Right lobe of liver (tissue), 6 donors: ENCODE data around the gene ACVRL1. TPM values are rescaled to one million over a fixed set of nuclear protein-coding genes. Genes with fewer than 3 reads are reported as not detected.

Experiments used
- ATAC-seq, 4 donors: fragments of 200-7000 bp; cut with Tn5 transposase; one replicate each; pipeline ENCODE4 v1.9.1; 2020; ENCODE audit warnings: mild to moderate bottlenecking in 4 of 4, moderate library complexity in 4 of 4
- DNase-seq, 3 donors: peaks; one replicate each; pipeline ENCODE4 v3.0.0-alpha.2; 2020
- H3K27ac ChIP-seq, 3 donors: fragments of 200-600 bp; one replicate each; pipeline ENCODE4 v1.8.0; 2022
- H3K27me3 ChIP-seq, 2 donors: fragments of 200-600 bp; one replicate each; pipeline ENCODE4 v1.8.0; 2022
- H3K36me3 ChIP-seq, 4 donors: fragments of 200-600 bp; sonication (generic) in 1 of 4; one replicate each; pipeline versions ENCODE4 v1.5.1 to v1.8.0; 2017 to 2022; ENCODE audit warnings: control low read depth in 1 of 4
- H3K4me1 ChIP-seq, 4 donors: fragments of 200-600 bp; sonication (generic) in 1 of 4; one replicate each; pipeline versions ENCODE4 v1.5.1 to v1.8.0; 2017 to 2022; ENCODE audit warnings: control low read depth in 1 of 4
- H3K4me3 ChIP-seq, 3 donors: fragments of 200-600 bp; one replicate each; pipeline ENCODE4 v1.8.0; 2022
- H3K9me3 ChIP-seq, 4 donors: fragments of 200-600 bp; sonication (generic) in 1 of 4; one replicate each; pipeline versions ENCODE4 v1.5.1 to v1.8.0; 2017 to 2022; ENCODE audit warnings: control low read depth in 1 of 4
- CTCF ChIP-seq, 4 donors: fragments of 200-600 bp in 3 of 4; fragments of 450-650 bp in 1 of 4; IDR thresholded peaks; one replicate each; pipeline versions ENCODE4 v1.5.1 to v1.8.0; 2016 to 2022; ENCODE audit warnings: antibody characterized with exemption in 4 of 4, mild to moderate bottlenecking in 2 of 4
- POLR2A ChIP-seq: fragments of 450-650 bp; IDR thresholded peaks from one replicate; pipeline ENCODE4 v1.6.1; 2017; ENCODE audit warnings: antibody characterized with exemption, mild to moderate bottlenecking
- WGBS: methylation state at CpG from one replicate; pipeline ENCODE4 v1.1.6; 2018; ENCODE audit warnings: low coverage, low lambda C conversion rate; ENCODE audit not compliant: insufficient coverage; ENCODE audit errors: missing lambda C conversion rate; 5-methylcytosine and 5-hydroxymethylcytosine counted together
- intact Hi-C, 2 donors: fragments of 100-400 bp; cut with DNase I; formaldehyde crosslinking; loops; one replicate each; pipeline versions ENCODE4 v1.11.2 to v1.14.1; 2022
- total RNA-seq, 6 experiments: library from RNA; depleted of rRNA in 2 of 6; stranded (reverse); fragments of >200 nt in 2 of 6; fragmentation: NEBNext Ultra II Directional in 3 of 6; extraction: Animal tissue kit (Norgen Biotek cat#: 25700) in 3 of 6; gene quantifications; one replicate each; pipeline versions ENCODE4 v1.1.0 to v1.2.4, GENCODE V29; 2016 to 2023
- donor health status: DM: no; HTN: yes; CAD: no.
- donor health status: DM: no; HTN: no; CAD: no.
- donor health status: DM: no; HTN: no; CAD: no.
- donor health status: DM: no; HTN: yes; CAD: no.
- donor health status: DM: no; HTN: yes; CAD: no.

Gene ACVRL1
- total RNA-seq, 6 experiments from 2014 or later, result 2.9 to 10.7 (median 6.2) TPM

GRCh38 chr12:51959921-51960320, 52.6 kb downstream of the ACVRL1 start:
- TF ChIP-seq CTCF (IDR thresholded peaks at IDR 0.05), result no peak
- TF ChIP-seq POLR2A, result no peak
- no peaks in the 10 kb centered on the region for H3K36me3 ChIP-seq
- WGBS, result 53% methylated on average over 4 of the region's 4 CpGs
- H3K4me1 ChIP-seq, result peaks cover 0 to 64% (median 23%) of the 10 kb centered on the region in 4 donors
- peak overlapping the region in 2 of 3 donors; percentile 19 to 48 for H3K4me3 ChIP-seq
- ATAC-seq, result peak; percentile 51 to 67 (median 58)
- H3K9me3 ChIP-seq, result no peaks in the 10 kb centered on the region
- intact Hi-C loops, result no loop called here
- peak in 1 of 3 donors; percentile 44 for DNase-seq
- peak overlapping the region in 2 of 3 donors; percentile 3 to 57 for H3K27ac ChIP-seq
- no peaks in the 10 kb centered on the region for H3K27me3 ChIP-seq

DNA sequence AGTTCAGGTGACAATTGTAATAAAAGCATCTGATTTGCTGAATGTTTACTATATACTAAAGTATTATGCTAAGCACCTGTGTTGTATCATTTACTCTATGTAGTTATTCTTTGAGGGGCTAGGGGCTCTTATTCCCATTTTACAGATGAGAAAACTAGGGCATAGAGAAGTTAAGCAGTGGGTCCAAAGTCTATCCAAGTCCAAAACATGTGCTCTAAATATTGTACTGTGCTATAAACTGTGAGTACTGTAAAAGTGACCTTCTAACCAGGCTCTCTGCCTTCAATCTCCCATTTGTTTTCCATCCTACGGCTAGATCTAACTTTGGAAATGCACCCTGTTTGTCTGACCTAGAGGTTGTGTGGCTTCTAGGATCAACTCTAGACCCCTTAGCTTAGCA, 53.2 kb downstream of the ACVRL1 start:
- WGBS, result 40% methylated on average over 1 of the region's 1 CpG
- no peak for DNase-seq
- intact Hi-C loops, result no loop called here
- Histone ChIP-seq H3K4me3 (peak overlapping the region in 1 of 3 donors; percentile 48), H3K27ac (peak overlapping the region in 1 of 3 donors; percentile 57), H3K36me3 (no peaks in the 10 kb centered on the region), H3K4me1 (peaks cover 0 to 58% (median 20%) of the 10 kb centered on the region in 4 donors), H3K9me3 (no peaks in the 10 kb centered on the region), H3K27me3 (no peaks in the 10 kb centered on the region)
- TF ChIP-seq POLR2A (no peak), CTCF (IDR thresholded peaks at IDR 0.05) (no peak)
- peak in 1 of 4 donors; percentile 3 for ATAC-seq

DNA sequence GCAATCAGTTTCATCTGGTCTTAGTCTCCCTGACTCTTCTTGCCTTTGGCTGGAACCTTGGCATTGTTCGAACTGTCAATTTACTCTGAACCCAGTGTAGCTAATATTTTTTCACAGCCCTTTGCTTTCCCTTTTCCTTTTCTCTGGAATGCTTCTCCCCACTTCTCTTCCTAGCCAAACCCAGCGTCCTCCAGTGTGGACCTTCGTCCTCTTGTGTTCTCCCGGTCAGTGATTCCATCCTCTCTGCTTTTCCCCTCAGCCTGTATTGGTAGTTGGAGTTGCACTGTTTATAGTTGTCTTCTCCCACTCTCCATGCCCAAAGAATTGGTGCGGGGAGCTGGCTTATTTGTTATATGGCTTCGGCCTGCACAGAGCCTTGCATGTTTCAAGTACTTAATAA, 53.6 kb downstream of the ACVRL1 start:
- H3K4me3 ChIP-seq, result peak overlapping the region in 1 of 3 donors; percentile 3
- peak overlapping the region in 1 of 3 donors; percentile 57 for H3K27ac ChIP-seq
- TF ChIP-seq CTCF (IDR thresholded peaks at IDR 0.05), result no peak
- TF ChIP-seq POLR2A, result no peak
- no peaks in the 10 kb centered on the region for H3K36me3 ChIP-seq
- H3K27me3 ChIP-seq, result no peaks in the 10 kb centered on the region
- no peaks in the 10 kb centered on the region for H3K9me3 ChIP-seq
- peaks cover 0 to 54% (median 20%) of the 10 kb centered on the region in 4 donors for H3K4me1 ChIP-seq
- DNase-seq, result peak in 1 of 3 donors; percentile 53
- peak; percentile 29 to 58 (median 40) for ATAC-seq
- 43% methylated on average over 6 of the region's 6 CpGs for WGBS
- intact Hi-C loops, result no loop called here

GRCh38 chr12:51961834-51962233, 54.5 kb downstream of the ACVRL1 start:
- peak in 1 of 3 donors; percentile 7 for DNase-seq

More at GRCh38 chr12:51961834-51962233, 54.5 kb downstream of the ACVRL1 start:
- Histone ChIP-seq H3K36me3 (no peaks in the 10 kb centered on the region), H3K4me3 (no peak overlapping the region), H3K4me1 (peaks cover 0 to 51% (median 20%) of the 10 kb centered on the region in 4 donors), H3K27ac (no peak overlapping the region), H3K27me3 (no peaks in the 10 kb centered on the region), H3K9me3 (no peaks in the 10 kb centered on the region)
- 20% methylated on average over 1 of the region's 1 CpG for WGBS
- no peak for TF ChIP-seq CTCF (IDR thresholded peaks at IDR 0.05)
- no peak for TF ChIP-seq POLR2A
- no peak for ATAC-seq
- intact Hi-C loops, result no loop called here
